CD4-positive, alpha-beta T cell treated with Interleukin-6 at 100 ng/mL for 8 hours (primary cell): Measurements from ENCODE around the gene SRRM4.
"Not testable (repeated sequence)": the region's sequence is repeated elsewhere in the genome, so short reads cannot be mapped to it uniquely, and the experiment has no call there.

ENCODE experiments used
- DNase-seq: peaks from one replicate; pipeline ENCODE4 v3.0.0-alpha.2; 2020; ENCODE audit warnings: mixed read lengths, low spot score

SRRM4 gene

DNA sequence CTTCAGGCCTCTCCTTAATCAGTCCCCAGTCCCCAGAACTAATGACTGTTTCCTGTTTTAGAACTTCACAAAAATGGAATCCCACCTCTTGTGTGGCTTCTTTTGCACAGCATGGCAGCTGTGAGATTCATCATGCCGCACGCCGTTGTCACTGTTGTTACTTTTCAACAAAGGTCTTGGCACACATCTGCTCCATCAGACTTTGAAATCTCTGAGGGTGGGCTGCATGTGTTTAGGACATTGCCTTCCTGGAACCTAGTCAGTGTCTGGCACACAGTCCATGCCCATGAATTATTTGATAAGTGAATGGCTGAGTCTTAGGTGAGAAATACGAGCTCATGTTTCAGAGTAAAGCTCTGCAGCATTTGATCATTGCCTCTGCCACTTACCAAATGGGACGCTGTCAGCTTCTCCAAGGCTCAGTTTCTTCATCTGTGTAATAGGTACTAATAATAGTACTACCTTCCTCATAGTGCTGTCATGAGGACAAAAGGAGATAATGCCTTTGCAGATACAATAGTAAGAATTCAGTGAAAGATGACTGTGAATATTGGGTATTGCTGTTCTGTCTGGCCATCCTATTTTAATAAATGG, 90.4 kb downstream of the SRRM4 start:
- no peak for DNase-seq

DNA sequence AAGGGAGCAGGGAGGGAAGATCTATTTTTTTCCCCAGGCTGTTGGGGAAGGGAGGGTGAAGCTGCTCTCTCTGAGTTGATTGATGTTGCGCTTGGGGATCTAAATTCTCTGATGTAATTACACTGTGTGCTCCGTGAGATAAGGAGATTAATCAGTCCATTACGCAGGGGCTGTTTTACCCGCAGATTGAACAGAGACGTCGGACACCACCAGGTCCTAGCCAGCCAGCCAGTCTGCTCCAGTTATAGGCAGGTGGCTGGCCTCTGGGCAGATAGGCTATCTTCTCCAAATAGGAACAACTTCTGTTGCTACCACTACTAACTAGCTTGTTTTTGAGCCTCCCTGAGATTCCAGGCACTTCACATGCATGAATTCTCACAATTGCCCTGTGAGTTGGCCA, 91.1 kb downstream of the SRRM4 start:
- no peak for DNase-seq

DNA sequence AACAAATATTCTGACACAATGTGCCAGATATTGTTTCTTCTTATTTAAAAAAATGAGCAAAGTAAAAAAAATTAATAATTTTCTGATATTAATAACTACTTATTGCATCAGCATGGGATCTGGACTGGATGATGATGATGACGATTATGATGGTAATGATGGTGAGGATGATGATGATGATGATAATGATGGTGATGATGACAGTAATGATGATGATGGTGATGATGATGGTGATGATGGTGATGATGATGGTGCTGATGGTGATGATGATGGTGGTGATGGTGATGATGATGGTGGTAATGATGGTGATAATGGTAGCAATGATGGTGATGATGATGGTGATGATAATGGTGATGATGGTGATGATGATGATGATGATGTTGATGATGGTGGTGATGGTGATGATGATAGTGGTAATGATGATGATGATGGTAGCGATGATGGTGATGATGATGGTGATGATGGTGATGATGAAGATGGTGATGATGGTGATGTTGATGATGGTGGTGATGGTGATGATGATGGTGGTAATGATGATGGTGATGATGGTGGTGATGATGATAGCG, 94.0 kb downstream of the SRRM4 start:
- DNase-seq = no peak

DNA sequence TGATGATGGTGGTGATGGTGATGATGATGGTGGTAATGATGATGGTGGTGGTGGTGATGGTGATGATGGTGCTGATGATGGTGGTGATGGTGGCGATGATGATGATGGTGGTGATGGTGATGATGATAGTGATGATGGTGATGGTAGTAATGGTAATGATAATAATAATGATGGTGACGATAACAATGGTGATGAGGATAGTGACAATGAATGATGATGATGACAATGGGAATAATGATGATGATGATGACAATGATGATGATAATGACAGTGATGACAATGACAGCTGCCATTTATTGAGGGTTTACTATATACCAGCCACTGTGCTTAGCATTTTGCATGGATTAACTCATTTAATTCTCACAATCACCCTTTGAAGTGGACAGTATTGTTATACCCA, 94.6 kb downstream of the SRRM4 start:
- no peak for DNase-seq

DNA sequence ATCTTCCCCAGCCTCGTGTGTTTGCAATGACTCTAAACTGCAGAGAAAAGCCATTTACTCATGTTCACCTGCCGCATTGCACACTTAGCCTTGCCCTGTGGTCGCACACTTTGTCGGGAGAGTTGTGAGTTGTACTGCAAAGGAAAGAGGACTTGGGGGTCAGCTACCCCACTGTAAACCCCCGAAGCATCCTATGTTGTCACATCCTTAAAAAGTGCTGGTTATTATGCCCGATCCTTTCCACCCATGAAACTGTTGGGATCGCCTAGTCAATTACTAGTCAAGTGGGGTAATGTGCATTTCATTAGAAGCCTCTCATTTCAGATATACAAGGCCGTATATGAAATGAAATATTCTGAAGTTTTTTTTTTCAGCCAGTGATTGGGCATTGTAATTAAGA, 98.2 kb downstream of the SRRM4 start:
- no peak for DNase-seq

DNA sequence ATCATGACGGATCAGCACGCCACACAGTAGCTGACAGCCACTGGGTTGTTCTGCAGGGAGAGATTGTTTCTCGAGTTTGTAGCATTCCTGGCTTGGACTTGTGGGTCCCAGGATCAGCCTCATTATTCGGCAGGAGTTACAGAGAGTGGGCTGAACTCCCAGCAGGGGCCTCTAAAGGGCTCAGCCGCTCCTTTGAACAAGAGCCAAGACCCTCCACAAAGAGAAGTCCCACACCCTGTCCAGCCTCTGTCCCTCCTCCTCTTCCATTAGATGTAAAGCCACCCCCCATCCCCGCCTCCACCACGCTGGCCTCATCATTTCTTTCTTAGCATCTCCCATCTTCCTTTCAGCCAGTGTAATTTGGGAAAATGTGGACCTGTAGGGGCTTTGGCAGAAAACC, 100.7 kb downstream of the SRRM4 start:
- DNase-seq = no peak

DNA sequence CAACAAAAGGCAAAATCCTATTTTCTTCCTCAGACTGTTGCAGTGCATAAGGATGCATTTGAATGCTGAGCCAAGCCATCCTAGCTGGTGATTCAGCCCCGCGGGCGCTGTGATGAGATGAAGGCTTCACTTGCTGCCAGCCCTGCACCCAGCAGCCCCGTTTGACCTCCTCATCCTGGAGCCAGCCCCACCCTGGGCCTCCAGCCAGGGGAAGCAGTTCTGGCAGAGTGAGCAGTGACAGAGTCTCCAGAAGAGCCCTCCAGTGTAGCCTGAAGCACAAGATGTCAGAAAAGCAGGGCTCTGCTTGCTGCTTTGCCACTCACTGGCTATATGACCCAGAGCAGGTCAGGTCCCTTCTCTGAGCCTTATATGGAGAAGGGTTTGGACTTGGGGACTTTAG, 101.2 kb downstream of the SRRM4 start:
- DNase-seq = no peak

DNA sequence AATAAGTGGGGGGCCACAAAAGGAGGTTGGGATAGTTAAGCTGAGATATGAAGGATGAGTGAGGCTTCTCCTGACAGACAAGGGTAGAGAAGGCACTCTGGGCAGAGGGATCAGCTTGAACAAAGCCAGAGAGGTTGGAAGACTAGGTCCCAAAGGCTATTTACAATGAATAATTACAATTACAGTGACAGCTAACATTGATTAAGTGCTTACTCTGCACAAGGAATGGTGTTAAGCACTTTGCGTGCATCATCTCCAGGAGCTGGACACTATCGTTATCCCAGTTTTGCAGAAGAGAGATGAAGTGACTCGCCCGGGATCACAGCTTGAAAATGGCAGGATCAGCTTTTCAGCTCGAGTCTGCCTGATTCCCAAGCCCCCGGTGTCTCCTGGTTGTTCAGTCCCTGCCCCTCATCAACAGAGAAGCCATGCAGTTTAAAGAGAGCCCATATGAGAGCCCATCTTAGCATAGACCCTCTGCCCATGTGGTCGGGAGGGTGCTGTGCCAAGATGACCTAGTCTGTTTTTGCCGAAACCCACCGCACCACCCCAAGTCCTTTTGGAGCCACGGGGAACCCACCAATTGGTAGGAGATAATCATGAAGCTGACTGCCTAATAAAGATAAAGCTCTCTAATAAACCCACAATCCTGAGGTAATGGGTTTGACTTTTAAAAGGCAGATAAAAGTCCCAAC, 107.5 kb downstream of the SRRM4 start:
- DNase-seq = no peak

DNA sequence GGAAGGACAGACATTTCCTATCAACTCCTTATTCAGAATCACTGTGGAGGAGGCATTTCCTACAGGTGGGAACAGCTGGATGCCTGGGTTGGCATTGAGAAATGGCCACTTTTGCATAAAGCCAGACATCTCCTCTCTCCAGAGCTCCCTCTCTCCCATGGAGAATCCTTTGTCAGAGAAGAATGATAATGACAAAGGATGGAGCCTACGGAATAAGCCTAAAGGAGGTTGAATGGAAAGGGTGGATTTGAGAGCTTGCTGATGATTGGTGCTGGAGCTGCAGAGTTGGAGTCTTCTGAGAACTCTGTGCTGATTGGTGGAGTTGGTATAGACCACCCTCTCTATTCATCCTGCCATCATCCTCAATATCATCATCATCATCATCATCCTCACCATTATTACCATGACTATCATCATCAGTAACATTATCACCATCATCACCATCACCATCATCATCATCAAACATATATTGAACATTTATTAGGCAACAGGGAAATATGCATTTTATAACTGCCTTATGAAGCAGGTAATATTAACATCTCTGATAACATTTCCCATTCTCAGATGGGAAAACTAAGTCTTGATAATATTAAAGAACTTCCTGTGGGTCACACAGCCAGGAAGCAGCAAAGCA, 108.2 kb downstream of the SRRM4 start:
- DNase-seq = no peak

DNA sequence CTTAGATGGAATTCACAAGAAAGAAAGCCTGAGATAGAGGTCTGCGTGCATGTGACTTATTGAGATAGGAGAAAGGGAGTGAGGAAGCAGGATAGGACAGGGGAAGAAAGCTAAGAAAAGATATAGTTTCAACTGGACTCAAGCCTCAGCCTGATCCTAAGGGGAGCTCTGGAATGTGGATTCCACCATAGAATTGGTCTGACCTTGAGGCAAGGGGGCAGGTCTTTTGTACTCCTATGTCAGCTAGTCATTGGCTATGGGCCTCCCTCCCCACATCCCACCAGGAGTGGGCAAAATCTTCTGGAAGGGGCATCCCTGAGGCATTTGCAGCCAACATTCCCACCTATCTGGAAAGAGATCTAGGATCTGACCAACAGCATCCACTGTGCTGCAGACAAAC, 108.9 kb downstream of the SRRM4 start:
- no peak for DNase-seq

DNA sequence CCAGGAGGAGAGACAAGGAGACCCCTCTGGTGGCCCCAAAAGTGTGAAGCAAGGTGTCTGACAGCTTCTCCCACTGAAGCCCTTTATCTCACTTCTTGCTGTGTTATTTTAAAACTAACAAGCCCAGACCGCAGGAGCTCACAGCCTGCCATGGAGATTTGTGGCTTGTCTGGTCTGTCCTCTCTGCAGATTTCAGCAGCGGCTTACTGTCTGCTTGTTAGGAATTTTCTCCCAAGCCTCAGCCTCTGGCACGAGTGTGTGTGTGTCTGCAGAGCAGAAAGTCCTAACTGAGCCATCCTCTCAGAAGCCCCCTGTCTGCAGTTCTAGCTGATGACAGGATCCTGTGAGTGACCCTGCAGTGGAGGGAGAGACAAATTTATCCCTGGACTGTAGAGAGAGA, 109.5 kb downstream of the SRRM4 start:
- no peak for DNase-seq

DNA sequence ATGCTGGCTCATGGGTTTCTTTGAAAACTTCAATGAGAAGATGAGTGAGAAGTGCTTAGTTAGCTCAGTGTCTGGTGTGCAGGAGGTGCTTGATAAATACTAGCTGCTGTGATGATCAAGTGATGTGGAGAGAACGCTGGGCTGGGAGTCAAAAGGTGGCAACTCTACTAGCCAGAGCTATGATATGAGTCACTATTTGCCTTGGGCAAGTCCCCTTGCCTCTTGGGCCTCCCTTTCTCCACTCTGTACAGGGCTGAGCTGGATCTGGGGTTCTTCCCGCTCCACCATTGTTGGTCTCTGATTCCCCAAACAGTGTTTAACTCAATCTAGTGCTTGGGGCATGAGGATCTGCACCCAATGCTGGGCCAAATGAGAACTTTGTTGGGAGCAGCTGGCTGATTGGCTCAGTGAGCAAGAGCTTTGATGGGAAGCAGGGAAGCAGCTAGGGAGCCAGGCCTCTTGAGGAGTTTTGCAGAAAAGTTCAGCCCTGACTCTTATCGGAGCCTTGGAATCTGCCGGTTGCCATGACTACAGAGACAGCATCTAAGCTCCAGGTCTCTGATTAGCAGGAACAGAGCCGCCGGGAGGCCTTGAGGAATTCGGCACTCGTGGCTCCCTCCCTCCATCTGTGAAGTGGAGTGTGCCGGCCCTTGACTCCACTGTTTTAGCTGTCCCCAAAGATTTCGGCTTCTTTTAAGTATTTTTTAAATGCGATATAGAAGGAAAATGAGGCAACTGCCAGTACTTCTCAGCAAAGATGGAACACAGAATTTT, 115.3 kb downstream of the SRRM4 start:
- no peak for DNase-seq

DNA sequence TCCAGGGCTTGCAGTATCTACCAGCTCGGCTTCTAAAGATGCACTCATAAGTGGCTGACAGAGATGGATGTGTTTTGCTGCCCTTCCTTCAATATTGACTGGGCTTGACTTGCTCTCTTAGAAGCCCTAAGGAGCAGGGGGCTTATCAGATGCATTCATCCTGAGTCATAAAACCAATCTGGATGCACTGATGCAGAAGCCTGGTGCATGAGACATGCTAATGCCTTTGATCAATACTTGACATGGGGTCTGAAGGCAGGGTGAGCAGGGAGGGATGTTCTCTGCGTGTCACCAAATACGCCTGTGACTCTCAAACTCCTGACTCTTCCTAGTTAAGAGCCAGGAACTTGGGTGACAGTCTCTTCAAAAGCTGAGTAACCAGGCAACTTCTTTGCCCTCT, 119.6 kb downstream of the SRRM4 start:
- no peak for DNase-seq

DNA sequence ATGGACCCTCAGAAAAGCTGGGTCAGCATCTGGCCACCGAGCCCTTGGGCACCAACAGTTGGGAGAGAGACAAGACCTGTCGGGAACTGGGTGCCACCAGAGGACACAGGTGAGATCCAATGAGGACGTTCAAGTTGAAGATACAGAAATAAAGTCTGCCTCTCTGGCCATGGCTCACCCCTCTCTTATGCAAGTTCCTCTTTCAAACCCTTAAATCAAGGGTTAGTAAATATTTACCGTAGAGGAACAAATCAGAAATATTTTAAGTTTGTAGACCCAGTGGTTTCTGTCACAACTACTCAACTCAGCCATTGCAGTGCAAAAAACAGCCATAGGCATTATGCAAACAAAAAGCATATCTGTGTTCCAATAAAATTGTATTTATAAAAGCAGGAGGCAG, 120.9 kb downstream of the SRRM4 start:
- no peak for DNase-seq

DNA sequence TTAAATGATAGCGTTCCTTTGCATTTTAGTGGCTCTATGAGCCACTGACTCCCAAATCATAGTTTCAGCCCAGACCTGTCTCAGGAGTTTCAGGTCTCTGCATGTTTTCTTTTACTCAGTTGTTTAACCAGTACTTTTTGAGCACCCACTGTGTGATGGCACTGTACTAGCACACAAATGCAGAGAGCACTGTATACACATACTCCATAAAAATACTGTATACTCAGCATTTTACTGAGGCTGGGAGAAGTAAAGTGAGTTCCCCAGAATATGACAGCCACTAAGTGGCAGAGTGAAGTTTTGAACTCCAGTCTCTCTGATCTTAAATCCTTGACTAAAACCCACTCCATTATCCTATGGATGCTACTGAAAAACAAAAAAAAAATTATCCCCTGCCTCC, 121.4 kb downstream of the SRRM4 start:
- DNase-seq = no peak

DNA sequence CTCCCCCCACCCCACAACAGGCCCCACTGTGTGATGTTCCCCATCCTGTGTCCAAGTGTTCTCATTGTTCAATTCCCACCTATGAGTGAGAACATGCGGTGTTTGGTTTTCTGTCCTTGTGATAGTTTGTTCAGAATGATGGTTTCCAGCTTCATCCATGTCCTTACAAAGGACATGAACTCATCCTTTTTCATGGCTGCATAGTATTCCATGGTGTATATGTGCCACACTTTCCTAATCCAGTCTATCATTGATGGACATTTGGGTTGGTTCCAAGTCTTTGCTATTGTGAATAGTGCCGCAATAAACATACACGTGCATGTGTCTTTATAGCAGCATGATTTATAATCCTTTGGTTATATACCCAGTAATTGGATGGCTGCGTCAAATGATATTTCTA, 123.6 kb downstream of the SRRM4 start:
- DNase-seq = not testable (repeated sequence)

DNA sequence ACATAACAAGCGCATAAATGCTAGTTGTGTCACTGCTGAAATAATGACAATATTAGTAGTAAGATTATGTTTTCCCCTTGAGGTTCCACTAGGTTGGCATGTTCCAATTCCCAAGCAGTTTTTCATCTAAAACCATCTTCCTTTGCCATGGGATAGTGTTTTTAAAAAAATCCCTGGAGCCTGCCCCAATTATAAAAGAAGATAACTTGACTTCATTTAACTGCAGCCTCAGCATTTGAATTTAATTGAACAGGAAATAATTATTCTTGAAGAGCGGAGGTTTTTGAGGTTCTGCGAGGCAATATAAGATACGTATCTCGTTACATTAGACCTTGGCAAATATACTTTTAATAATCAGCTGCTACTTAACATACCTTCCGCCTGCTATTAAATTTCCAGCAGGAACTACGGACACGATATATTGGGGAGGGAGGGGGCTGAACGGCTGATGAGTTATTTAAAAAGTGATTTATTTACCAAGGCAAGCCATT, 132.2 kb downstream of the SRRM4 start:
- DNase-seq = no peak

DNA sequence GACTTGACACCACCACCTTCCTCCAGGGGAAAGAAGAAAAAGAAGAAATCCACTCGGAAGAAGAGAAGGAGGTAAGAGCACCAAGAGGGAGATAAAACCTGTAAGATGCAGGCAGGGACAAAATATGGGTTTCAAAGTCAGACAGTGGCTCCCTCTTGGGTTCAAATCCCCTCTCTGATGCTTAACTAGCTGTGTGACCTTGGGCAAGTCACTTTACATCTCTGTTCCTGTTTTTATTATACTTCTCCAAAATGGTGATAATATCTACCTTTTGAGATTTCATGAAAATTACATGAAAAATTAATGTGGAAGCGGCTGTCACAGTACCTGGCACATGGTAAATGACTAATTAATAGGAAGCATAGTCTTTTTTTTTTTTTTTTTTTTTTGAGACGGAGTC, 133.0 kb downstream of the SRRM4 start:
- DNase-seq = no peak

DNA sequence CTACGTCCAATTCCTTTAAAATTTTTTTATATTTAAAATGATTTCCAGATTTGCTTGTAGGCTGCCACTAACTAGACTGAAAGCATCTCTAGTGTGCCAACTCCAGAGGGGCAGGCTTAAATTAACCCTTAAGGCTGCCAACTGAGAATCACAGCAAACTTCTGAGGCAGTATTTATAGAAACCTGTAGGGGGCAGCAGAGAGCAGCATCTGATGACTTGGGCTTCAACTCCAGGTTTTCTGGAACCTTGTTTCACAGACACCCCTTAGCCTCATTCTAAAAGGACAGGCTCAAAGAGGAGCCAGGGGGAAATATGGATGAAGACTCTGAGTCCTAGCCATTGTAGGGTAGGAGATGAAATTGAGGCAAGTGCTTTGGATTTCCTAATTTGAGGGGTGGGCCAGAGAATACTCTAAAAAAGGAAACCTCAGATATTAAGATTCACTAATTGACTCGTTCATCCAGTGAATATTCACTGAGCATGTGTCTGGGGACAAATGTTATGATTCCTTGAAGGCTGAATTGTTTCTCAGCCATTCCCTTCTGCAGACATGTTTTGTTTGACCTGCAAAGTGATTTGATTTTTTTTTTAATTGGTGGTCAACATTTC, 134.1 kb downstream of the SRRM4 start:
- DNase-seq = no peak

DNA sequence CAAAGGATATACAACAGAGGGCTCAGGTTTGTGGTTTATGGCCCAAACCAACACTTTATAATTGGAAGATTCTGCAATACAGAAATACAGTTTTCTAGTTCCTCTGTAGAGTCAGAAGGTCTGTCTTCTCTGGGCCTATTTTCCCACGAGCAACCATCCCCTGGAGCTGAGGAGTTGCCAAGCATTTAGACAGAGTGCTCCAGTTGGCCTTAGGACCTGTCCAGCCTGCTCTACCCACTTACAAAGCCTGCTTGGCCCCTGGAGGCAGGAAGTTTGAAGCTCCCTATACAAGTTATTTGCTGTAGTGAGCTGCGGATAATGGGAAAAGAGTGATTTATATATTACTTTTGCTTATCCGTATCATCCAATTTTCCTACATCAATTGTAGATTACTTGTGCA, 136.6 kb downstream of the SRRM4 start:
- DNase-seq = no peak

DNA sequence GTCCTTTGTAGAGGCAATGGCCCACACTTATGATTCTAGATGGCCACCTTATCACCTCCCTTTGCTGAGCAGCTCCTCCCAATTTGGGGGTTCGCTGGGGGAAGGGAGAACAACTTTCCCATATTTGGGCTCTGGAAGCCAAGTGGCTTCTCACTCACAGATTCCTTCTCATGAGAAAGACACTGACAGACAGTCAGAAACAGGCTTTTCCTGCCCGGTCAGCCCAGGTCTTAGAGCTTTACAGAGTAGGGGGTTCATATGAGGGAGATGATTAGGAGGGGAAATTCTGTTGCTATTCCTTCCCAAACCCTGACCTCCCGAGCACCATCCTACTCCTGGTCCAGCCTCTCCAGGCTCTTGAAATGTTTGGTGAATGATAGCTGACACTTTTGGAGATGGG, 137.3 kb downstream of the SRRM4 start:
- no peak for DNase-seq

DNA sequence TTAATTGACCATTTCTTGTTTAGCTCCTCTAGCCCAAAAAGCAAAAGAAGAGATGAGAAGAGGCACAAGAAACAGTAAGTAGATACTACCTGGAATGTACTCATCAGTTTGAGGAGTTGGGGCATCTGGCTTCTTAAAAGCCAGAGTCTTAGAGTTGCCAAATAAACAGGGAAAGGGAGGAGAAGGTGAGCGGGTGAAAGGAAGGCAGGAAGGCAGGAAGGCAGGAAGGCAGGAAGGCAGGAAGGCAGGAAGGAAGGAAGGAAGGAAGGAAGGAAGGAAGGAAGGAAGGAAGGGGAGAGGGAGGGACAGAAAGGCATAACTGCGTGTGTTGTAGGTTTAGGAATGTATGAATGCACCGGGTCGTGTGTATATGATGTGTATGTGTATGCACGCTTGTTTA, 140.7 kb downstream of the SRRM4 start:
- no peak for DNase-seq
